ENCODE measurements around the gene PRDM8.

PRDM8 gene

DNA sequence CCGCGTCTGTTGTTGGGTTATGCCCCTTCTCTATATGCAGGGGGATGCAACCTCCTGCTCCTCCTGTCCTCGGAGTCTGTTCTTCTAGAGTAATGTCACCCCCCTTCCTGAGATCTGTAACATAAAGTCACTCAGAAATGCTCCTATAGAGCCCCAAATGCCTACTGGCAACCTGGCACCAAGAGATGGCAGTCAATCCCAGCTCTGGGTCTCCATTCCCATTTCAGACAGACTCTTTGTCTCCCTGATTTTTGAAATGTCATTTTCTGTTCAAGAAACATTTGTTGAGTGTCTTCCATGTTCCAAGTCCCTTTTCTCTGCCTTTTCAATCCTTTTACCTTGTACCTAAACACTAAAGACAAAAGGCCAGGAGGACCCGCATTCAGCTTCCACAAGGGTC, 9.6 kb upstream of the PRDM8 start:
- H3K27me3 ChIP-seq (ENCODE audit: low read depth): no peaks in the 10 kb centered on the region; the same call in 1 of the 2 replicates
- no peak for DNase-seq (ENCODE audit: low spot score in 2 of 2)
- in situ Hi-C loops (cut with MboI; ENCODE audit: low sequenced_read_pairs): loop anchor here (25.0 kb wide), 1 partner anchor 1250 kb away; the partner anchor contains the start of gene PAQR3
- no peaks in the 10 kb centered on the region for H3K4me1 ChIP-seq
- H3K36me3 ChIP-seq (replicated peaks): no peaks in the 10 kb centered on the region
- H3K4me3 ChIP-seq: no peak overlapping the region
- no peaks in the 10 kb centered on the region for H3K9me3 ChIP-seq

DNA sequence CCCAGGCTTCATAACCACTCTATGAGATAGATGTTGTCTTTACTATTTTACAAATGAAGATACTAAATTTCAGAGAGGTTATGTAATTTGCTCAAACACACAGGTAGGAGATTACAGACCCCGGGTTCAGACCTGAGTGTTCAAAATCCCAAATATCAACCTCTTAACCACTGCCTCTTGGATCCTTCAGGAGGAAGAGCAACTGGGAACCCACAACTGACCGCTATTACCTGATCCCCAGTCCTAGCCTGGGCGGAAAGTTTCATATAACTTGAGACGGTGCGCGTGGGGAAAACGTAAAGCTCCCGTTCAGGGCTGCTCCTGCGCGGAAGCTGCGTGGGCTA, 8.9 kb upstream of the PRDM8 start:
- Histone ChIP-seq H3K27me3 (ENCODE audit: low read depth) (no peaks in the 10 kb centered on the region; the same call in 1 of the 2 replicates), H3K4me1 (no peaks in the 10 kb centered on the region), H3K4me3 (no peak overlapping the region), H3K36me3 (replicated peaks) (no peaks in the 10 kb centered on the region), H3K9me3 (no peaks in the 10 kb centered on the region)
- no peak for DNase-seq (ENCODE audit: low spot score in 2 of 2)
- in situ Hi-C loops (cut with MboI; ENCODE audit: low sequenced_read_pairs): loop anchor here (25.0 kb wide), 1 partner anchor 1251 kb away; the partner anchor contains the start of gene PAQR3

- Histone ChIP-seq H3K4me3 (no peak overlapping the region), H3K4me1 (no peaks in the 10 kb centered on the region), H3K36me3 (replicated peaks) (no peaks in the 10 kb centered on the region), H3K9me3 (no peaks in the 10 kb centered on the region), H3K27me3 (ENCODE audit: low read depth) (no peaks in the 10 kb centered on the region)
- in situ Hi-C loops (cut with MboI; ENCODE audit: low sequenced_read_pairs): loop anchor here (25.0 kb wide), 1 partner anchor 1252 kb away; the partner anchor contains the start of gene PAQR3
- no peak for DNase-seq (ENCODE audit: low spot score in 2 of 2)
Measured at GRCh38 chr4:80188801-80189458, 8.4 kb upstream of the PRDM8 start.

DNA sequence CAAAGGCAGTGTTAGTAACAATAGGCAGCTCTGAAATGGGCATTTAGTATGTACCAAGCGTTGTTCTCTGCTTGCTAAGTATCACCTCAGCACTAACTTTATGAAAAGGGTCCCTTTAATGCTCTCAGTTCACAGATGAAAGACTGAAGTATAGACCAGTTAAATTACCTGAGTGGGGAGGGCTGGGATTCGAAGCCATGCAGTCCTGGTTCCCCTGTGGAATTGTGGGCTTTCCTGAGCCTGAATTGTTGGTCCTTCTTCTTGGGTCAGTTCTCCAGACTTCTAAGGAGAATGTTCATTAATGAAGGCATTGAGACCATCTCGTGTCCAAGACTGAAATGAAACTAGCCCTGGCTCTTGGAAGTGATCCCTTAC, 7.7 kb upstream of the PRDM8 start:
- Histone ChIP-seq H3K27me3 (ENCODE audit: low read depth) (no peaks in the 10 kb centered on the region), H3K9me3 (no peaks in the 10 kb centered on the region), H3K36me3 (replicated peaks) (no peaks in the 10 kb centered on the region), H3K4me3 (no peak overlapping the region), H3K4me1 (no peaks in the 10 kb centered on the region)
- DNase-seq (ENCODE audit: low spot score in 2 of 2): no peak
- in situ Hi-C loops (cut with MboI; ENCODE audit: low sequenced_read_pairs): loop anchor here (25.0 kb wide), 1 partner anchor 1252 kb away; the partner anchor contains the start of gene PAQR3

DNA sequence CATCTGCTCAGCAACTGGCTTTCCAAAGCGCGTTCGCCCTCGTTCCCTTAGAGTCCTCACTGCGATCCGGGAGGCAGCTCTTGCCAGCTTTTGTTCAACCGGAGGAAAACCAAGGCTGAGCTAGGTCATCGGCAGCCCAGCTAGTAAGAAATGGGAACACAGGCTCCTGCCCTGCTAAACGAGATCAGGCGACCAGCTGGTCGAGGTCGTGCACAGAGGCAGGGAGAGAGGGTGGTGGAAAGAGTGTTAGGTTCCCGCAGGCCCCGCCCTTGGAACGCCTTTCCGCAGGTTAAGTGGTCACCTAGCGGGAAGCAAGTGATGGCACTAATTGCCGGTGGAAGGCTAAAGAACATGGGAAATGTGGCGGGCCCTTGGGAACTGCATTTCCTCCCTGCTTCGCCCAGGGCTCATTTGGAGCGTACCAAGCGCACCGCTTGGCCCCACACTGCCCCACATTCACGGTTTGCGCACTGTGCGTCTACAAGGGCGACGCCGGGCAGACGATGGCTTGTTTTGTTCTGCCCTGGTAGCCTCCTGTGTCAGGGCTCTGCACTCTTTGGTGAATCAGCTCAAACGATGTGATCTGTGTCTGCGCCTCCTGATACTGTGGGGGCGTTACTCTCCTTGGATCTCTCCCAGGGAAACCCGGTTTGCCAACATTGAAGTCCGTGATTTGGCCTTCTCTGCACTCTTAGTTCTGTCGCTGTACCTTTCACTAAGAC, 7.2 kb upstream of the PRDM8 start:
- no peaks in the 10 kb centered on the region for H3K9me3 ChIP-seq
- H3K36me3 ChIP-seq (replicated peaks): no peaks in the 10 kb centered on the region
- no peak for DNase-seq (ENCODE audit: low spot score in 2 of 2)
- H3K27me3 ChIP-seq (ENCODE audit: low read depth): no peaks in the 10 kb centered on the region
- in situ Hi-C loops (cut with MboI; ENCODE audit: low sequenced_read_pairs): loop anchor here (25.0 kb wide), 1 partner anchor 1253 kb away; the partner anchor contains the start of gene PAQR3
- H3K4me3 ChIP-seq: no peak overlapping the region
- no peaks in the 10 kb centered on the region for H3K4me1 ChIP-seq

GRCh38 chr4:80192252-80192866, 4.9 kb upstream of the PRDM8 start:
- DNase-seq (ENCODE audit: low spot score in 2 of 2): no peak
- no peak overlapping the region for H3K4me3 ChIP-seq
- in situ Hi-C loops (cut with MboI; ENCODE audit: low sequenced_read_pairs): loop anchor here (25.0 kb wide), 1 partner anchor 1255 kb away; the partner anchor contains the start of gene PAQR3
- H3K36me3 ChIP-seq (replicated peaks): no peaks in the 10 kb centered on the region
- H3K27me3 ChIP-seq (ENCODE audit: low read depth): no peaks in the 10 kb centered on the region
- H3K9me3 ChIP-seq: no peaks in the 10 kb centered on the region
- H3K4me1 ChIP-seq: no peaks in the 10 kb centered on the region

DNA sequence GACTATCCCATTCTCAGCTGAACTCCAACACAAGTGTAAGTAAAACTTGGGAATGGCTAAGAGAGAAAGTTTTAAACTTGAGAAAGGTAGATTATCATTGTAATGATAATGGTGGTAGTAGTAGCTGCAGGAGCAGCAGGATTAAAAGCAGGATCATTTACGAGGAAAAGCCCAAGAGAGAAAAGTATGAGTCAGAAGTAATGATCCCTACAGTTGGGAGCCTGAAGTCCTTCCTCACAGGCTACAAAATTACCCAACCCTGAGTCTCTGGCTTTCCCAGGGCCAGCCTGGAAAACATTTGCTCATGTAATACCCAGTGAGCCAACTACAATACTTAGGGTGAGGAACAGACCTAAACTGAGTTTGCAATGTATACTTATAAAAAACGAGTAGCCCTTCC, 4.4 kb upstream of the PRDM8 start:
- no peak for DNase-seq (ENCODE audit: low spot score in 2 of 2)
- in situ Hi-C loops (cut with MboI; ENCODE audit: low sequenced_read_pairs): loop anchor here (25.0 kb wide), 1 partner anchor 1256 kb away; the partner anchor contains the start of gene PAQR3
- no peaks in the 10 kb centered on the region for H3K27me3 ChIP-seq (ENCODE audit: low read depth)
- H3K4me3 ChIP-seq: no peak overlapping the region
- no peaks in the 10 kb centered on the region for H3K9me3 ChIP-seq
- no peaks in the 10 kb centered on the region for H3K36me3 ChIP-seq (replicated peaks)
- H3K4me1 ChIP-seq: no peaks in the 10 kb centered on the region

DNA sequence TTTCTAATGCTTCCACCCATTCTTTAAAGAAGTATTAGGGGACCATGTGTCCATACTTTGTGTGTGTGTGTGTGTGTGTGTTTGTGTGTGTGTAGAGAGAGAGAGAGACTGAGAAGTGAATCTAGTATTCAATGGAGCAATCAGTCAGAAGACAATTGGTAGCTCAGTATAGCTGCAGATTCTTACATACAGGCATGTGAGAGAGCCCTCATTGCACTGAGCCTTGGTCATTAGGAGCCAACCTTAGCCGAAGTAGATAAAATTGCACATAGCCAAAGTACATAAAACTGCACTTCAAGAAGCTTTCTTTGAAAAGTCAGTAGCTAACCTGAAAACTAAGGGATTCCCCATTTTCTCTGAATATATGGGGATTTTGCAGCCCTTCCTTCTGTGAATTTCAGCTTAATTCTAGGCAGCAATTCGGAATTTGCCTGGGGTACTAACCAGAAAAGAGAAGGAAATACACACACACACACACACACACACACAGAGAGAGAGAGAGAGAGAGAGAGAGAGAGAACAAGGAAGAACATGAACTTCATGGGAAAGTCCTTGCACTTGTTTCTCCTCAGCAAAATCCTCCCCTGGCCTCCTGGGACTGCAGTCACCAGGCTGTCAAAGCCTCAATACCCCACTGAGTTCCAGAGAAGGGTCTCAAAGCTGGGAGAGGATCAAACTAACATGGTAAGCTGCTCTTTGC, 1.7 kb upstream of the PRDM8 start:
- H3K9me3 ChIP-seq: no peaks in the 10 kb centered on the region
- no peaks in the 10 kb centered on the region for H3K4me1 ChIP-seq
- H3K4me3 ChIP-seq: no peak overlapping the region
- H3K27me3 ChIP-seq (ENCODE audit: low read depth): no peaks in the 10 kb centered on the region
- in situ Hi-C loops (cut with MboI; ENCODE audit: low sequenced_read_pairs): loop anchor here (25.0 kb wide), 1 partner anchor 1258 kb away; the partner anchor contains the start of gene PAQR3
- no peak for DNase-seq (ENCODE audit: low spot score in 2 of 2)
- H3K36me3 ChIP-seq (replicated peaks): no peaks in the 10 kb centered on the region

DNA sequence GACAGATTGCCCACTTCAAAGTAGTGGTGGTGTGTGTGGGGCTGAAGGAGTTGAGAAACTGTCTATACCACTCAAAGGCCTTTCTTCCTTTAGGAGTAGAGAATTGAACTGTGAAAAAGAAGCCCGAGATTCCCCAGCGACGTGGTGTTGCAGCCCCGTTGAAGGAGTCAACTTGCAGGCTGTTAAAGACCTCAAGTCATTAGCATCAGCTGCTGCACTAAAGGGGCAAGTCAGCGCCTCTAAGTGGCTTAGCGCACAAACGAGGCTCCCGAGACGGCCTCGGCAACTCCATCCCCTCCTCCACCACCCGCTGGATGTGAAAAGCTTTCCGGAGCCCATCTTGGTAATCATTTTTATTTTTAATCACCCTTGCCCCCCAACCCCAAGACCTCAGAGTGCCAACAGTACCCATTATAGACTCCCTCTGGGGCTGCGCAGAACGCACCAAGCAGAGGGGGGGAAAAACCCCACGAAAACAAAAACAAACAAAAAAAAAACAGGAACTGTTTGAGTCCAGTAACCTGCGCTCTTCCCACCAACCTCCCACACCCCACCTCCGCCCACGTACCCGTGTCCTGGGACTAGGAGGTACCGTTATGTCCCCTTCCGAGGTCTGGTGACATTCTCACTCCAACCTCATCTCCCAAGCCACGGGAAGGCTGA, 913 bp upstream of the PRDM8 start:
- no peak overlapping the region for H3K4me3 ChIP-seq
- in situ Hi-C loops (cut with MboI; ENCODE audit: low sequenced_read_pairs): loop anchor here (25.0 kb wide), 1 partner anchor 1259 kb away; the partner anchor contains the start of gene PAQR3
- no peaks in the 10 kb centered on the region for H3K4me1 ChIP-seq
- H3K27me3 ChIP-seq (ENCODE audit: low read depth): no peaks in the 10 kb centered on the region
- no peaks in the 10 kb centered on the region for H3K9me3 ChIP-seq
- no peak for DNase-seq (ENCODE audit: low spot score in 2 of 2)
- no peaks in the 10 kb centered on the region for H3K36me3 ChIP-seq (replicated peaks)

DNA sequence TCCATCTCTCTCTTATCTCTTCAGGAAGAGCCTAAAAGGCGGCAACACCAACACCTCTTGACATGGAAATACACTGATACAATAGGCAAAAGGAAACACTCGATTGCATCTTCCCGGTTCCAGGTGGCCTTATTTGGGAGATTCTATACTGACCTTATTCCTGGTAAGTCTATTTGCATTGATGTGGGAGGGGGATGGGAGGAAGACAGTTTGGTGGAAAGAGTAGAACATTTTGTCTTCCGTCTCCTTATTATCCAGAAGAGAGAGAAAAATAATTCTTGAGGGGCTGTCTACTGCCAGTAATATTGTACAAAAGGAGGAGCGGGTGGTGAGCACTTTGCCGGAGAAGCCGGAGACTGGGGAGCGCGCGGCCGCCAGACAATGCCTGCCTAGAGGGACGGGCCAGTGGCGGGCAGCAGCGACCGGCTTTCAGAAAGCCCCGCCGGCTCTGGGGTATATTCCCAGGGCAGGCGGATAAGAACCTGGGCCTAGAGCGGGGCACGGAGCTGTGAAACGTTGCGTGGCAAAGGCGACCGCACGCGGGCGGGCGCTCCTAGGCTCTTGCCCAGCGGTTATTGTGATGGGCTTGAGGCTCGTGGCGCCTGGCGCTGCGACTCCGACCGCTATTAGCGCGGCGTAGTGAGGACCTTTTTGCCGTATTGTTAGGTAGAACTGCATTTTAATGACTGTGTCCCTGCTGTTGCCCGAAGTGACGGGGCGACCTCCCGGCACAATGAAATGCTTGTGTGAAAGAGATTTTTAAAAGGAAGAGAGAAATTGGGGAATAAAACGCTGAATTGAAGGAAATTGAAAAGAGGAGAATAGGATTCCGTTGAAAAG, 518 bp downstream of the PRDM8 start:
- no peak overlapping the region for H3K4me3 ChIP-seq
- H3K36me3 ChIP-seq (replicated peaks): no peaks in the 10 kb centered on the region
- no peak for DNase-seq (ENCODE audit: low spot score in 2 of 2)
- no peaks in the 10 kb centered on the region for H3K27me3 ChIP-seq (ENCODE audit: low read depth)
- no peaks in the 10 kb centered on the region for H3K4me1 ChIP-seq
- no peaks in the 10 kb centered on the region for H3K9me3 ChIP-seq
- in situ Hi-C loops (cut with MboI; ENCODE audit: low sequenced_read_pairs): loop anchor here (25.0 kb wide), 1 partner anchor 1261 kb away; the partner anchor contains the start of gene PAQR3

DNA sequence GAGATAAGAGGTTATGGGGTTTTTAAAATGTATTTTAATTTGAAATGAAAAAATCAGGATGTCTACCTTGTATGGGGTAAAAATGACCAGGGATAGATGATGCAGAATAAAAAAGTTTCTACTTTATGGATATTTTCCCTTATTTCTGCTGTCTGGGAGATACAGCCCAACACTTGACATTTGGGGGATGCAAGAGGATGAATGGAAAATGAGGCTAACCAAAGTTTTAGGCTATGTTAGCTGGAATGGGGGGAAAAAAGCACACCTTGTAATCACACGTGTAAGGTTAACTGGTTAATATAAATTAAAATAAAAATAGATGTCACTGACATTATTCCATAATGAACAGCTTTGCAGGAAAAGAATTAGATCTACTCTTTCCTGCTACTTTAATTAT, 1.1 kb downstream of the PRDM8 start:
- DNase-seq (ENCODE audit: low spot score in 2 of 2): no peak
- in situ Hi-C loops (cut with MboI; ENCODE audit: low sequenced_read_pairs): loop anchor here (25.0 kb wide), 1 partner anchor 1261 kb away; the partner anchor contains the start of gene PAQR3
- Histone ChIP-seq H3K4me1 (no peaks in the 10 kb centered on the region), H3K9me3 (no peaks in the 10 kb centered on the region), H3K4me3 (no peak overlapping the region), H3K36me3 (replicated peaks) (no peaks in the 10 kb centered on the region), H3K27me3 (ENCODE audit: low read depth) (no peaks in the 10 kb centered on the region)

- DNase-seq (ENCODE audit: low spot score in 2 of 2): no peak
- in situ Hi-C loops (cut with MboI; ENCODE audit: low sequenced_read_pairs): loop anchor here (25.0 kb wide), 1 partner anchor 1262 kb away; the partner anchor contains the start of gene PAQR3
- no peak overlapping the region for H3K4me3 ChIP-seq
- H3K9me3 ChIP-seq: no peaks in the 10 kb centered on the region
- no peaks in the 10 kb centered on the region for H3K27me3 ChIP-seq (ENCODE audit: low read depth)
- H3K4me1 ChIP-seq: no peaks in the 10 kb centered on the region
- H3K36me3 ChIP-seq (replicated peaks): no peaks in the 10 kb centered on the region
Measured at GRCh38 chr4:80199004-80199560, 1.8 kb downstream of the PRDM8 start.
